Erythroblast (primary cell): ENCODE measurements around the gene FAM3A.

Experiments used
- GATA1 ChIP-seq: IDR thresholded peaks from 2 replicates; pipeline ENCODE4 v1.6.1; 2011; ENCODE audit warnings: low read depth, mild to moderate bottlenecking, control low read depth, low read length, moderate library complexity
- POLR2A ChIP-seq: IDR thresholded peaks from 2 replicates; pipeline ENCODE4 v1.6.1; 2011; ENCODE audit warnings: mild to moderate bottlenecking, low read length

GRCh38 chrX:154465601-154466000, 50.4 kb downstream of the FAM3A start:
- TF ChIP-seq POLR2A (no peak), GATA1 (no peak)
